Fibroblast of lung (primary cell): ENCODE results near the gene ADCY3. TPM values are rescaled to one million over a fixed set of nuclear protein-coding genes. Genes with fewer than 3 reads are reported as not detected.

Source experiments
- DNase-seq, 2 donors: peaks; one replicate each; pipeline versions ENCODE4 v3.0.0 to v3.0.0-alpha.2; 2010; ENCODE audit warnings: low read depth in 2 of 2
- H2AFZ ChIP-seq: 2 replicates; pipeline ENCODE4 v1.5.1; 2012; ENCODE audit warnings: low read length, control low read depth, inconsistent platforms
- H3K27ac ChIP-seq: 2 replicates; pipeline ENCODE4 v1.5.1; 2011; ENCODE audit warnings: low read length, control low read depth; ENCODE audit not compliant: insufficient read depth
- H3K27me3 ChIP-seq: 2 replicates; pipeline ENCODE4 v1.5.1; 2011; ENCODE audit warnings: mild to moderate bottlenecking, low read length; ENCODE audit not compliant: control insufficient read depth, insufficient read depth
- H3K36me3 ChIP-seq: 2 replicates; pipeline ENCODE4 v1.5.1; 2011; ENCODE audit warnings: low read length; ENCODE audit not compliant: control insufficient read depth, insufficient read depth
- H3K4me1 ChIP-seq: 2 replicates; pipeline ENCODE4 v1.5.1; 2011; ENCODE audit warnings: low read length; ENCODE audit not compliant: control insufficient read depth, insufficient read depth; ENCODE audit errors: extremely low read depth
- H3K4me2 ChIP-seq: 2 replicates; pipeline ENCODE4 v1.5.1; 2011; ENCODE audit warnings: low read length, control low read depth; ENCODE audit not compliant: insufficient read depth; ENCODE audit errors: extremely low read depth
- H3K4me3 ChIP-seq, 4 experiments: fragments of 200-600 bp in 1 of 4; sonication (generic) in 1 of 4; replicated peaks in 1 of 4; 2 replicates each; pipeline ENCODE4 v1.5.1; 2011 to 2016; ENCODE audit warnings: low read length in 4 of 4, low read depth in 3 of 4, mild to moderate bottlenecking in 3 of 4, control low read depth in 2 of 4, inconsistent platforms in 1 of 4, mixed read lengths in 1 of 4; ENCODE audit not compliant: insufficient read depth in 1 of 4; ENCODE audit errors: control extremely low read depth in 1 of 4
- H3K79me2 ChIP-seq: 2 replicates; pipeline ENCODE4 v1.5.1; 2012; ENCODE audit warnings: mild to moderate bottlenecking, low read length, inconsistent platforms; ENCODE audit not compliant: control insufficient read depth, insufficient read depth
- H3K9ac ChIP-seq: 2 replicates; pipeline ENCODE4 v1.5.1; 2011; ENCODE audit warnings: mild to moderate bottlenecking, low read length, control low read depth; ENCODE audit not compliant: insufficient read depth
- H3K9me3 ChIP-seq: 2 replicates; pipeline ENCODE4 v1.5.1; 2012; ENCODE audit warnings: low read depth, low read length; ENCODE audit not compliant: control insufficient read depth, insufficient read depth
- H4K20me1 ChIP-seq: 2 replicates; pipeline ENCODE4 v1.5.1; 2011; ENCODE audit warnings: low read length; ENCODE audit not compliant: control insufficient read depth, insufficient read depth; ENCODE audit errors: extremely low read depth
- EZH2 ChIP-seq: IDR thresholded peaks from 2 replicates; pipeline ENCODE4 v1.5.1; 2012; ENCODE audit warnings: low read length, control low read depth, mild to moderate bottlenecking; ENCODE audit errors: missing control alignments
- polyA plus RNA-seq, 2 donors: library from polyadenylated mRNA; depleted of rRNA in 1 of 2; stranded (reverse) in 1 of 2; unstranded in 1 of 2; fragments of >200 nt; gene quantifications; 2 replicates each; pipeline ENCODE4 v1.2.1, GENCODE V29; 2011 to 2012; ENCODE audit warnings: missing spikeins in 1 of 2
- total RNA-seq: library from RNA; depleted of rRNA; stranded (reverse); fragments of >200 nt; gene quantifications from 2 replicates; pipeline ENCODE4 v1.2.1, GENCODE V29; 2014
- TF ChIP-seq, protein P1 (sequence below), 2 donors: IDR thresholded peaks in 1 of 2; conservative IDR thresholded peaks in 1 of 2; 1 replicate in 1 of 2; 2 replicates in 1 of 2; pipeline ENCODE4 v1.5.1; 2011 to 2012; ENCODE audit warnings: low read length in 2 of 2, control low read depth in 1 of 2, inconsistent platforms in 1 of 2, low read depth in 1 of 2, mild to moderate bottlenecking in 1 of 2

ADCY3 gene
- total and polyA plus RNA-seq, 2 donors (not counting 1 experiment from before 2014, with no cell fraction given): 33.0 to 90.2 TPM

DNA sequence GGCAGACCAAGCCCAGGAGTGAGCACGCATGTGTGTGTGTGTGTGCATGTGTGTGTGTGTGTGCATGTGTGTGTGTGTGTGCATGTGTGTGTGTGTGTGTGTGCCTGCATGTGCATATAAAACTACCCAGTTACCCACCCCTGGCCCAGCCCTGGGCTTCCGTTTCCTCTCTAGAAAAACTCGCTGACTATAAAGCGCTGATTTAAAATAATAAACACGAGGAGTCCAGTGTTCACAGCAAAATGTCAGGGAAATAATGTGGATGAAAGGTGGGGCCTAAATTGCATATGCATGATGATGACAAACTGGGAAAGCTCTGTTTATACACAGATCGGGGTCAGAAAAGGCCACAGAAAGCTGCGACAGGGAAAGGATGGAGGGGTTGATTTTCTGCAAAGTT, 7.5 kb downstream of the ADCY3 start:
- TF ChIP-seq EZH2: no peak
- TF ChIP-seq, protein P1, sequence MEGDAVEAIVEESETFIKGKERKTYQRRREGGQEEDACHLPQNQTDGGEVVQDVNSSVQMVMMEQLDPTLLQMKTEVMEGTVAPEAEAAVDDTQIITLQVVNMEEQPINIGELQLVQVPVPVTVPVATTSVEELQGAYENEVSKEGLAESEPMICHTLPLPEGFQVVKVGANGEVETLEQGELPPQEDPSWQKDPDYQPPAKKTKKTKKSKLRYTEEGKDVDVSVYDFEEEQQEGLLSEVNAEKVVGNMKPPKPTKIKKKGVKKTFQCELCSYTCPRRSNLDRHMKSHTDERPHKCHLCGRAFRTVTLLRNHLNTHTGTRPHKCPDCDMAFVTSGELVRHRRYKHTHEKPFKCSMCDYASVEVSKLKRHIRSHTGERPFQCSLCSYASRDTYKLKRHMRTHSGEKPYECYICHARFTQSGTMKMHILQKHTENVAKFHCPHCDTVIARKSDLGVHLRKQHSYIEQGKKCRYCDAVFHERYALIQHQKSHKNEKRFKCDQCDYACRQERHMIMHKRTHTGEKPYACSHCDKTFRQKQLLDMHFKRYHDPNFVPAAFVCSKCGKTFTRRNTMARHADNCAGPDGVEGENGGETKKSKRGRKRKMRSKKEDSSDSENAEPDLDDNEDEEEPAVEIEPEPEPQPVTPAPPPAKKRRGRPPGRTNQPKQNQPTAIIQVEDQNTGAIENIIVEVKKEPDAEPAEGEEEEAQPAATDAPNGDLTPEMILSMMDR (conservative IDR thresholded peaks at IDR 0.05 in 1 of 2, IDR thresholded peaks at IDR 0.05 in 1 of 2; ENCODE audit: low read depth in 1 of 2, low read length in 2 of 2): no peak
- Histone ChIP-seq H3K27ac (peak overlapping the region; percentile 19), H3K4me3 (no peak overlapping the region), H3K9ac (no peak overlapping the region), H3K36me3 (no peaks in the 10 kb centered on the region), H4K20me1 (no peaks in the 10 kb centered on the region), H3K4me1 (peaks cover 12% of the 10 kb centered on the region), H3K27me3 (no peaks in the 10 kb centered on the region), H3K4me2 (no peak overlapping the region), H3K9me3 (no peaks in the 10 kb centered on the region), H3K79me2 (no peaks in the 10 kb centered on the region), H2AFZ (no peak overlapping the region)
- DNase-seq: peak in 1 of 2 donors; percentile 88

DNA sequence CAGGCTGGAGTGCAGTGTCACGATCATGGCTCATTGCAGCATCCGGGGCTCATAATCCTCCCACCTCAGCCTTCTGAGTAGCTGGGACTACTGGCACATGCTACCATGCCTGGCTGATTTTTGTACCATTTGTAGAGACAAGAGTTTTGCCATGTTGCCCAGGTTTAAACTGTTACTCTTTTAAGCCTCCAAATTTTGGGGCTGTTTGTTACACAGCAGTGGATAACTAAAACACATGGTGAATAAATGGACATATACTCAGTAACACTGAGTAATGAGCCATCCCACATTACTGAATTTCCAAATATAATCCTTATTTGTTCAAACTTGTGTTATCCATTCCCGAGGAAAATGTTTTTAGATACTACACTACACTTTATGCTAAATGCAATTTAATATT, 9.8 kb downstream of the ADCY3 start:
- H3K4me3 ChIP-seq: no peak overlapping the region
- H3K36me3 ChIP-seq: no peaks in the 10 kb centered on the region
- TF ChIP-seq EZH2: no peak
- TF ChIP-seq, protein P1 (conservative IDR thresholded peaks at IDR 0.05 in 1 of 2, IDR thresholded peaks at IDR 0.05 in 1 of 2; ENCODE audit: low read depth in 1 of 2, low read length in 2 of 2): no peak
- no peaks in the 10 kb centered on the region for H3K27me3 ChIP-seq
- H3K9ac ChIP-seq: no peak overlapping the region
- H3K4me2 ChIP-seq: no peak overlapping the region
- H3K4me1 ChIP-seq: peaks cover 8% of the 10 kb centered on the region
- no peak overlapping the region for H2AFZ ChIP-seq
- no peak overlapping the region for H3K27ac ChIP-seq
- no peaks in the 10 kb centered on the region for H4K20me1 ChIP-seq
- no peak for DNase-seq
- no peaks in the 10 kb centered on the region for H3K79me2 ChIP-seq
- no peaks in the 10 kb centered on the region for H3K9me3 ChIP-seq

DNA sequence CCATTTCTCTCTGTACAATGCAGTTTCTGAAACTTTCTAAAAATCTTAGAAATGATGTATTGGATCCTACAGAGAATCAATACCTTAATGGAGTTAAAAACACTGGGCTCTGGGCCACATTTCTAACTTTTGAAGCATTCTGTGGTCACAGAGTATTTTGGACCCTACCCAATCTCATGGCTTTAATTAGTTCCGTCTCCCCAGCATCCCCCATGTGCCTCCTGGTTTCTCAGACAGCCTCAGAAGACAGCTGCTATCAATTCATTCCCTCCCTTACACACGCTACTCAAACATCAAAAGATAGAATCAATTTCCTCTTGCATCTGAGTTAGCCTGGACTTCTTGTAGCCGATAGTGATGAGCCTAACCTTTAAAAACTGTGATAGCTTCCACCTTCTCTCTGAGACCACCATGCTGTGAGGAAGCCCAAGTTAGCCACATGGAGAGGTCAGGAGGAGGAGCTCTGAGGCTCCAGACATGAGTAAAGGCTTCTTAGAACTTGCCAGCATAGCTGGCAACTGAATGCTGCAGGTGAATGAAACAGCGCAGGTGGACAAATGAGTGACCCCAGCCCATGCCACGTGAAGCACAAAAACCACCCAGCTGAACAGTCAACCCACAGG, 10.4 kb downstream of the ADCY3 start:
- no peaks in the 10 kb centered on the region for H4K20me1 ChIP-seq
- H3K4me3 ChIP-seq: no peak overlapping the region
- no peaks in the 10 kb centered on the region for H3K27me3 ChIP-seq
- H3K4me2 ChIP-seq: no peak overlapping the region
- H3K9ac ChIP-seq: no peak overlapping the region
- H3K27ac ChIP-seq: no peak overlapping the region
- H3K79me2 ChIP-seq: no peaks in the 10 kb centered on the region
- no peaks in the 10 kb centered on the region for H3K36me3 ChIP-seq
- peak in 1 of 2 donors; percentile 68 for DNase-seq
- H3K4me1 ChIP-seq: peaks cover 8% of the 10 kb centered on the region
- no peak for TF ChIP-seq EZH2
- TF ChIP-seq, protein P1 (conservative IDR thresholded peaks at IDR 0.05 in 1 of 2, IDR thresholded peaks at IDR 0.05 in 1 of 2; ENCODE audit: low read depth in 1 of 2, low read length in 2 of 2): no peak
- H2AFZ ChIP-seq: no peak overlapping the region
- no peaks in the 10 kb centered on the region for H3K9me3 ChIP-seq
